B cell (primary cell): ENCODE data around the gene CRTAC1. TPM values are rescaled to one million over a fixed set of nuclear protein-coding genes. Genes with fewer than 3 reads are reported as not detected.

Source experiments
- ATAC-seq: fragments of 200-7000 bp; cut with Tn5 transposase; one replicate; pipeline ENCODE4 v1.10.0; 2021; ENCODE audit warnings: low read depth, mild to moderate bottlenecking, moderate number of reproducible peaks, moderate library complexity
- CTCF ChIA-PET: fragments of 350-600 bp; sonication (Branson Sonifier 250); formaldehyde crosslinking; loops from one replicate; lab custom pipeline; 2021; ENCODE audit warnings: antibody characterized with exemption, inconsistent platforms; lab: Charles Lee
- POLR2A ChIA-PET: fragments of 350-600 bp; sonication (Branson Sonifier 250); formaldehyde crosslinking; loops from one replicate; lab custom pipeline; 2021; ENCODE audit warnings: antibody characterized with exemption; lab: Charles Lee
- DNase-seq: peaks from one replicate; pipeline ENCODE4 v3.0.0; 2013
- H2AFZ ChIP-seq: 2 replicates; pipeline ENCODE4 v1.6.1; 2012; ENCODE audit warnings: mild to moderate bottlenecking, low read depth, low read length; ENCODE audit not compliant: insufficient read depth, poor library complexity, severe bottlenecking
- H3K27ac ChIP-seq, 2 donors: 1 replicate in 1 of 2; 2 replicates in 1 of 2; pipeline ENCODE4 v1.5.1; 2012 to 2013; ENCODE audit warnings: low read length in 2 of 2, mild to moderate bottlenecking in 2 of 2, moderate library complexity in 1 of 2
- H3K27me3 ChIP-seq, 4 experiments: fragments of 200-600 bp in 1 of 4; sonication (generic) in 1 of 4; replicated peaks in 1 of 4; 1 replicate in 2 of 4; 2 replicates in 2 of 4; pipeline versions ENCODE4 v1.6.1 to v1.7.0; 2013 to 2016; ENCODE audit warnings: low read length in 3 of 4, mild to moderate bottlenecking in 2 of 4, mixed read lengths in 1 of 4, moderate library complexity in 1 of 4; ENCODE audit not compliant: insufficient read depth in 4 of 4, control insufficient read depth in 3 of 4; ENCODE audit errors: control extremely low read depth in 1 of 4
- H3K36me3 ChIP-seq, 2 experiments: replicated peaks in 1 of 2; 1 replicate in 1 of 2; 2 replicates in 1 of 2; pipeline versions ENCODE4 v1.6.1 to v1.7.1; 2013; ENCODE audit warnings: low read length in 1 of 2; ENCODE audit not compliant: insufficient read depth in 2 of 2, control insufficient read depth in 1 of 2; ENCODE audit errors: control extremely low read depth in 1 of 2, extremely low read depth in 1 of 2
- H3K4me1 ChIP-seq, 2 donors: fragments of 200-600 bp in 1 of 2; sonication (generic) in 1 of 2; 1 replicate in 1 of 2; 2 replicates in 1 of 2; pipeline versions ENCODE4 v1.5.1 to v1.6.1; 2013 to 2017; ENCODE audit warnings: low read length in 2 of 2; ENCODE audit not compliant: control insufficient read depth in 2 of 2, insufficient read depth in 2 of 2
- H3K4me2 ChIP-seq: replicated peaks from 2 replicates; pipeline ENCODE3; 2012; ENCODE audit warnings: mild to moderate bottlenecking, low read depth, low read length; ENCODE audit not compliant: poor library complexity, severe bottlenecking
- H3K4me3 ChIP-seq, 5 experiments: fragments of 200-600 bp in 1 of 5; sonication (generic) in 1 of 5; 1 replicate in 3 of 5; 2 replicates in 2 of 5; pipeline versions ENCODE4 v1.5.1 to v1.7.0; 2011 to 2016; ENCODE audit warnings: low read length in 4 of 5, mild to moderate bottlenecking in 4 of 5, low read depth in 2 of 5, control low read depth in 1 of 5, moderate library complexity in 1 of 5; ENCODE audit not compliant: insufficient read depth in 1 of 5; ENCODE audit errors: control extremely low read depth in 1 of 5, extremely low read depth in 1 of 5
- H3K79me2 ChIP-seq: fragments of 200-600 bp; sonication (generic); one replicate; pipeline ENCODE4 v1.6.0; 2016; ENCODE audit warnings: low read length; ENCODE audit not compliant: control insufficient read depth, insufficient read depth
- H3K9ac ChIP-seq: fragments of 200-600 bp; sonication (generic); 2 replicates; pipeline ENCODE4 v1.6.1; 2017; ENCODE audit warnings: mild to moderate bottlenecking, low read length, moderate library complexity
- H3K9me3 ChIP-seq, 3 donors: one replicate each; pipeline versions ENCODE4 v1.6.1 to v1.7.1; 2013; ENCODE audit warnings: low read length in 2 of 3; ENCODE audit not compliant: control insufficient read depth in 2 of 3, insufficient read depth in 1 of 3; ENCODE audit errors: control extremely low read depth in 1 of 3
- H4K20me1 ChIP-seq: 2 replicates; pipeline ENCODE4 v1.6.0; 2012; ENCODE audit warnings: mild to moderate bottlenecking, low read length; ENCODE audit not compliant: insufficient read depth, control insufficient read depth, poor library complexity, severe bottlenecking
- H3K27ac Mint-ChIP-seq: one replicate; pipeline ENCODE4 v1.8.0; 2021; ENCODE audit warnings: mixed read lengths
- H3K27me3 Mint-ChIP-seq: one replicate; pipeline ENCODE4 v1.8.0; 2021; ENCODE audit warnings: mixed read lengths
- H3K4me1 Mint-ChIP-seq: one replicate; pipeline ENCODE4 v1.8.0; 2021; ENCODE audit warnings: mixed read lengths
- H3K4me3 Mint-ChIP-seq: one replicate; pipeline ENCODE4 v1.8.0; 2021; ENCODE audit warnings: mixed read lengths
- H3K9me3 Mint-ChIP-seq: one replicate; pipeline ENCODE4 v1.8.0; 2022; ENCODE audit warnings: mixed read lengths; ENCODE audit not compliant: insufficient read depth
- CTCF ChIP-seq: fragments of 200-600 bp; IDR thresholded peaks from one replicate; pipeline ENCODE4 v1.8.0; 2022; ENCODE audit warnings: antibody characterized with exemption, mild to moderate bottlenecking
- EZH2 ChIP-seq: IDR thresholded peaks from 2 replicates; pipeline ENCODE4 v1.6.1; 2012; ENCODE audit warnings: borderline replicate concordance, low read depth, mild to moderate bottlenecking, moderate library complexity, low read length; ENCODE audit not compliant: insufficient read depth, poor library complexity, severe bottlenecking
- WGBS: methylation state at CpG from one replicate; pipeline ENCODE4 v1.1.5; 2013; ENCODE audit warnings: missing lambda C conversion rate; ENCODE audit not compliant: insufficient coverage; 5-methylcytosine and 5-hydroxymethylcytosine counted together
- intact Hi-C: fragments of 100-400 bp; cut with micrococcal nuclease; formaldehyde crosslinking; loops from one replicate; pipeline ENCODE4 v1.10.0; 2022
- polyA plus RNA-seq: library from polyadenylated mRNA; depleted of rRNA; stranded (reverse); fragments of >200 nt; gene quantifications from 2 replicates; pipeline ENCODE4 v1.2.3, GENCODE V29; 2012
- total RNA-seq, 2 donors: library from RNA; stranded (reverse); fragments of 120-200 nt in 1 of 2; gene quantifications; 1 replicate in 1 of 2; 2 replicates in 1 of 2; pipeline versions ENCODE4 v1.2.3 to v1.2.4, GENCODE V29; 2013 to 2022

The CRTAC1 gene
- total and polyA plus RNA-seq, 2 donors (not counting 1 experiment from before 2014, with no cell fraction given): not detected

GRCh38 chr10:98077223-98077622, 46.8 kb upstream of the CRTAC1 start:
- intact Hi-C loops: no loop called here
- ChIA-PET POLR2A (no interaction called here), CTCF (interaction anchor here (0.6 to 1.2 kb wide), 2 partner anchors 29 to 34 kb away, joined by 3 to 4 read pairs; no protein-coding TSS in a partner anchor)
- no peaks in the 10 kb centered on the region for H3K9me3 Mint-ChIP-seq
- no peak overlapping the region for H3K4me3 Mint-ChIP-seq
- no peaks in the 10 kb centered on the region for H3K79me2 ChIP-seq
- no peaks in the 10 kb centered on the region for H4K20me1 ChIP-seq
- peaks cover 31% of the 10 kb centered on the region for H3K27me3 Mint-ChIP-seq
- ATAC-seq (no peak), DNase-seq (no peak)
- no peak overlapping the region for H3K9ac ChIP-seq
- 92% methylated on average over 1 of the region's 1 CpG for WGBS
- H3K4me1 ChIP-seq: no peaks in the 10 kb centered on the region
- H2AFZ ChIP-seq: no peak overlapping the region
- TF ChIP-seq EZH2 (no peak), CTCF (no peak)
- H3K4me3 ChIP-seq: no peak overlapping the region
- H3K27ac ChIP-seq: no peak overlapping the region
- H3K9me3 ChIP-seq: no peaks in the 10 kb centered on the region
- H3K4me2 ChIP-seq: no peak overlapping the region
- H3K27me3 ChIP-seq: peaks cover 0 to 4% (median 0%) of the 10 kb centered on the region in 4 experiments
- H3K4me1 Mint-ChIP-seq: no peaks in the 10 kb centered on the region
- H3K36me3 ChIP-seq: no peaks in the 10 kb centered on the region
- H3K27ac Mint-ChIP-seq: no peak overlapping the region

- Mint-ChIP-seq H3K4me3 (no peak overlapping the region), H3K27ac (no peak overlapping the region), H3K9me3 (no peaks in the 10 kb centered on the region), H3K4me1 (no peaks in the 10 kb centered on the region), H3K27me3 (peaks cover 37% of the 10 kb centered on the region)
- no peaks in the 10 kb centered on the region for H3K4me1 ChIP-seq
- H3K9ac ChIP-seq: no peak overlapping the region
- intact Hi-C loops: no loop called here
- DNase-seq (no peak), ATAC-seq (no peak)
- peaks cover 0 to 6% (median 0%) of the 10 kb centered on the region in 4 experiments for H3K27me3 ChIP-seq
- WGBS: 42% methylated on average over 2 of the region's 7 CpGs
- H3K9me3 ChIP-seq: no peaks in the 10 kb centered on the region
- H2AFZ ChIP-seq: no peak overlapping the region
- H3K79me2 ChIP-seq: no peaks in the 10 kb centered on the region
- no peak overlapping the region for H3K4me2 ChIP-seq
- TF ChIP-seq EZH2: no peak
- no peak for TF ChIP-seq CTCF
- ChIA-PET CTCF (interaction anchor here (1.7 kb wide), 1 partner anchor 34 kb away, joined by 6 read pairs; no protein-coding TSS in a partner anchor), POLR2A (no interaction called here)
- H3K27ac ChIP-seq: no peak overlapping the region
- H3K36me3 ChIP-seq: no peaks in the 10 kb centered on the region
- no peak overlapping the region for H3K4me3 ChIP-seq
- H4K20me1 ChIP-seq: no peaks in the 10 kb centered on the region
These were observed 45.7 kb upstream of the CRTAC1 start for GRCh38 chr10:98076086-98076485.
